Fibroblast of villous mesenchyme (primary cell): Measurements from ENCODE around the gene DAP. TPM values are rescaled to one million over a fixed set of nuclear protein-coding genes. Genes with fewer than 3 reads are reported as not detected.

Experiments used
- DNase-seq: peaks from one replicate; pipeline ENCODE4 v3.0.0-alpha.2; 2010; ENCODE audit warnings: low read depth
- H3K4me3 ChIP-seq: 2 replicates; pipeline ENCODE4 v1.5.1; 2011; ENCODE audit warnings: low read depth, mild to moderate bottlenecking, low read length
- CTCF ChIP-seq: IDR thresholded peaks from 2 replicates; pipeline ENCODE4 v1.5.1; 2012; ENCODE audit warnings: low read depth, mild to moderate bottlenecking, low read length; ENCODE audit not compliant: insufficient read depth
- total RNA-seq: library from RNA; depleted of rRNA; stranded (reverse); fragments of >200 nt; gene quantifications from 2 replicates; pipeline ENCODE4 v1.2.3, GENCODE V29; 2012

The DAP gene
- total RNA-seq, 1 donor: 43.2 TPM

GRCh38 chr5:10744681-10745080 is 16.4 kb downstream of the DAP start:
- H3K4me3 ChIP-seq: no peak overlapping the region
- no peak for DNase-seq
- TF ChIP-seq CTCF: no peak

- TF ChIP-seq CTCF: no peak
Observed at GRCh38 chr5:10743951-10744350, 17.1 kb downstream of the DAP start.

GRCh38 chr5:10743526-10743925 is 17.5 kb downstream of the DAP start:
- DNase-seq: no peak
- TF ChIP-seq CTCF: no peak
- H3K4me3 ChIP-seq: no peak overlapping the region

More at GRCh38 chr5:10743951-10744350, 17.1 kb downstream of the DAP start:
- DNase-seq: no peak
- no peak overlapping the region for H3K4me3 ChIP-seq

GRCh38 chr5:10741661-10742060 is 19.4 kb downstream of the DAP start:
- TF ChIP-seq CTCF: no peak
- no peak overlapping the region for H3K4me3 ChIP-seq
- no peak for DNase-seq

- no peak for DNase-seq
- no peak overlapping the region for H3K4me3 ChIP-seq
- TF ChIP-seq CTCF: no peak
Observed at GRCh38 chr5:10740384-10740783, 20.6 kb downstream of the DAP start.

- no peak overlapping the region for H3K4me3 ChIP-seq
- DNase-seq: no peak
- TF ChIP-seq CTCF: no peak
Observed at GRCh38 chr5:10737880-10738279, 23.2 kb downstream of the DAP start.

- no peak for TF ChIP-seq CTCF
- DNase-seq: no peak
- H3K4me3 ChIP-seq: no peak overlapping the region
Observed at GRCh38 chr5:10736808-10737207, 24.2 kb downstream of the DAP start.
